Activated naive CD4-positive, alpha-beta T cell treated with anti-CD3 and anti-CD28 coated beads, Interleukin-2, amount 10 ng/mL, durations not matched to agents 7 days and 5 days (primary cell): Measurements from ENCODE around the gene CCS.
A peak's percentile ranks its signal among the peaks of the same experiment; 100 is the strongest.
"Not testable (repeated sequence)": the region's sequence is repeated elsewhere in the genome, so short reads cannot be mapped to it uniquely, and the experiment has no call there.

Experiments
- CTCF ChIA-PET: fragments of 350-600 bp; sonication (Branson Sonifier 250); formaldehyde crosslinking; loops from one replicate; lab custom pipeline; 2021; ENCODE audit warnings: antibody characterized with exemption; lab: Charles Lee
- DNase-seq: peaks from one replicate; pipeline ENCODE4 v3.0.0-alpha.2; 2020
- H3K27ac Mint-ChIP-seq: one replicate; pipeline ENCODE4 v1.8.0; 2021; ENCODE audit warnings: mild to moderate bottlenecking, moderate library complexity, mixed read lengths
- H3K27me3 Mint-ChIP-seq: one replicate; pipeline ENCODE4 v1.8.0; 2021; ENCODE audit warnings: mild to moderate bottlenecking, mixed read lengths
- H3K36me3 Mint-ChIP-seq: one replicate; pipeline ENCODE4 v1.8.0; 2021; ENCODE audit warnings: mixed read lengths
- H3K4me1 Mint-ChIP-seq: one replicate; pipeline ENCODE4 v1.8.0; 2021; ENCODE audit warnings: mixed read lengths
- H3K4me3 Mint-ChIP-seq: one replicate; pipeline ENCODE4 v1.8.0; 2021; ENCODE audit warnings: mild to moderate bottlenecking, moderate library complexity, mixed read lengths
- H3K9me3 Mint-ChIP-seq: one replicate; pipeline ENCODE4 v1.8.0; 2021; ENCODE audit warnings: mixed read lengths

CCS gene

DNA sequence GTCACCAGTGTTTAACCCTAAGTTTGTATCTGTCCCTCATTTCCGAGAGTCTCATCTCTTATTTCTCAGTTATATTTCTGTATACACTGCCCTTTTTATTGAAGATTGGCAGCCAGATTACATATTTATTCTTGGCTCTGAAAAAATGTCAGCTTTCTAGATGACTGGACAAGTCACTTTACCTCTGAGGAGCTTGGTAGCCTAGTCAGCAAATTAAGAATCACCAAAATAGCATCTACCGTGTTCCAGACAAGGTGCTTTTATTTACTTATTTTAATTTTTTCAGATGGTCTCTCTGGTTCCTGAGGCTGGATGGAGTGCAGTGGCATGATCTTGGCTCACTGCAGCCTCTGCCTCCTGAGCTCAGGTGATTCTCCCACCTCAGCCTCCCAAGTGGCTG is 40.0 kb downstream of the CCS start:
- Mint-ChIP-seq H3K27ac (no peak overlapping the region), H3K4me3 (no peak overlapping the region), H3K4me1 (peaks cover 34% of the 10 kb centered on the region), H3K36me3 (peaks cover 51% of the 10 kb centered on the region), H3K9me3 (no peaks in the 10 kb centered on the region), H3K27me3 (no peaks in the 10 kb centered on the region)
- DNase-seq = no peak
- CTCF ChIA-PET = interaction anchor here (1.1 kb wide), 1 partner anchor 24 kb away, joined by 3 read pairs; no protein-coding TSS in a partner anchor

DNA sequence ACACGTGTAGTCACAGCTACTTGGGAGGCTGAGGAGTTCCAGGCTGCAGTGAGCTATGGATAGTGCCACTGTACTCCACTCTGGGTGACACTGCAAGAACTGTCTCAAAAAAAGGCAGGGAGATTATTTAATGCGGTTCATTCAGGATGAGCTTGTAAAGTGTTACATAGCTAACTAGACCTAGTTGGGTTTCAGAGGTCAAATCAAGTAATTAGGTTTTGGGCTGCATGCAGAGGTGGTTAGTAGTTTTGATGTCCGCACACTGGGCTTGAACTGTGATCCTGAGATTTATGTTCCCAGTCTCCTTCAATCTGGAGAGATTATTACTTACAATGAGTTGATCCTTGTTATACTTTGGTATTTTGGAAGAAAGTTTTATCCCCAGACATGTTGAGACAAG is 43.4 kb downstream of the CCS start:
- DNase-seq = no peak
- Mint-ChIP-seq H3K27ac (no peak overlapping the region), H3K36me3 (peaks cover 60% of the 10 kb centered on the region), H3K4me1 (peaks cover 50% of the 10 kb centered on the region), H3K27me3 (no peaks in the 10 kb centered on the region), H3K4me3 (no peak overlapping the region), H3K9me3 (no peaks in the 10 kb centered on the region)
- CTCF ChIA-PET = interaction anchor here (1.3 kb wide), 1 partner anchor 227 kb away, joined by 3 read pairs; no protein-coding TSS in a partner anchor

DNA sequence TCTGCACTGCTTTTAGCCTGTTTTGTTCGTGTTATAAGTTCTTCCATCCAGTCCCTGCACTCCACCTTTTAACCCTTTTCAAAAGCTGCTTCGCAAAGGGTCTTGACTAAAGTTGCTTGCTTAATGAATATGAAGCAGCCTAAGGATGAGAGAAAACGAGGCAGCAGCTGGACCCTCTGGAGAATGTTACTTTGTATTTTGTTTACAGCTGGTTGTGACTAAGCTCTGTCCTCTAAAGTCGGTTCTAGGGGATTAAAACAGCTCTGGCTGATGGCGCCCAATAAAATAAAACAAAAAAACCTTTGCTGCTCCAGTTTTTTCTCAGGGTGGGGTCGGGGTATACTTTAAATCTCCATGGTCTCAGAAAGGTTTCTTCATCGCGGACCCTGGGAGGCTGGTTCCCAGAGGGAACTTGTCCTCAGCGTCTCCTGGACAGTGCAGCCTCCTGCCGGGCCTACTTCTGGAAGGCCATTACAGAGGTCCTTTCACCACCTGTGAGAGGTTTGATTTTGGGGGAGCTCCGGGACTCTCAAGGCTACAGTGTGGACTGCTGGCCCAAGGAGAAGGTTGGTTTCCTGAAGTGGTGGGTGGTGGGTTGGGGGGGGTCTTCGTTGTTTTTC is 44.7 kb downstream of the CCS start:
- Mint-ChIP-seq H3K4me1 (peaks cover 57% of the 10 kb centered on the region), H3K36me3 (peaks cover 62% of the 10 kb centered on the region)

DNA sequence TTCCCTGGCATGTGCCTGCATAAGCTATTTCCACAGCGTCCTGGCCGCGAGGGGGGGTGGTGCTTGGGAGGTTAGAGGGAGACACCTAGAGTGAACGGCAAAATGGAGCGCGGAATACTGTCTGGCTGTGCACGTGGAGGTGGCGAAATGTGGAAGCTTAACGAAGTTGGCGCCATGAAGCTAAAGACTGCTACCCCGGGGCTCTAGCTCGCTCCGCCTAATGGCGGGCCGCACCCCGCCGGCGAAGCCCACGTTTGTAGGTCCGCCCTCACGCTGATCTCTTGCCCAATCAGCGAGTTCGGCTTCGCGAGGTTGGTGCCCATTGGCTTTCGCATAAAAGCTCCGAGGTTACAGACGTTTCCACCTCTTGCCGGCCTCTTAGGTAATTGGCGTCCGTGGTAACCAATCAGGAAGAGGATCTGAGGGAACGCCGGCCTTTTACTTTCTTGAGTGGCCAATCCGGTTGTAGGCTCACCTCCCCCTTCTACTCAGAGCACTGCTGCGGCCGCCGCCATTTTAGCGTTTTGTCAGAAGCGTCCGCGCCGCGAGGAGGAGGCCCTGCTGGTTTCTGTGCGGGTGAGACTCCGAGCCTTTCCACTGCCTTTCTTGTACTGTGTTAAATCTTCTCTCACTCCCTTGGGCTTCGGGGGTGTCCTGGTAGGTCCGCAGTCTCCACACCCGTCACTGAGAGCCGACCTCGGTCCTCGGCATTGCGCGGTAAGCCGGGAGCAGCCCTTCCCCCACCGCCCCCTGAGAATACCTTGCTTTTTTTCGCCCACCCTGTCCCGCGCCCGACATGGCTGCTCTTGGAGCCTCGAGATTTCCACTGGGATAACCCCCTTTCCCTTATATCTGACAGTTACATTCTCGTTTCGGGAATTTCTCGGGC is 45.4 kb downstream of the CCS start, which contains the start of gene RBM4:
Gene RBM4 (plus strand): TSS at position 527 of the 889 bp plus-strand sequence. CDS start 1,009 bp downstream, outside the sequence.
- peak; percentile 98 for DNase-seq
- H3K9me3 Mint-ChIP-seq = no peaks in the 10 kb centered on the region
- CTCF ChIA-PET = interaction anchor here (0.6 to 1.9 kb wide), 12 partner anchors 8 to 608 kb away, joined by 3 to 10 read pairs (median 4); partner anchors contain the start of genes RBM14, RBM4B and ZDHHC24
- H3K27me3 Mint-ChIP-seq = no peaks in the 10 kb centered on the region
- H3K4me1 Mint-ChIP-seq = peaks cover 65% of the 10 kb centered on the region
- H3K27ac Mint-ChIP-seq = peak within 1 kb of the TSS; percentile 96
- peaks cover 67% of the 10 kb centered on the region for H3K36me3 Mint-ChIP-seq
- H3K4me3 Mint-ChIP-seq = peak within 1 kb of the TSS; percentile 94

More for the DNA sequence above, 44.7 kb downstream of the CCS start:
- H3K4me3 Mint-ChIP-seq = peak overlapping the region; percentile 94
- DNase-seq = peak; percentile 21
- no peaks in the 10 kb centered on the region for H3K9me3 Mint-ChIP-seq
- H3K27me3 Mint-ChIP-seq = no peaks in the 10 kb centered on the region
- CTCF ChIA-PET = interaction anchor here (0.7 to 1.9 kb wide), 7 partner anchors 9 to 92 kb away, joined by 3 to 10 read pairs (median 5); partner anchors contain the start of genes RBM14, RBM4B and ZDHHC24
- H3K27ac Mint-ChIP-seq = peak overlapping the region; percentile 96

DNA sequence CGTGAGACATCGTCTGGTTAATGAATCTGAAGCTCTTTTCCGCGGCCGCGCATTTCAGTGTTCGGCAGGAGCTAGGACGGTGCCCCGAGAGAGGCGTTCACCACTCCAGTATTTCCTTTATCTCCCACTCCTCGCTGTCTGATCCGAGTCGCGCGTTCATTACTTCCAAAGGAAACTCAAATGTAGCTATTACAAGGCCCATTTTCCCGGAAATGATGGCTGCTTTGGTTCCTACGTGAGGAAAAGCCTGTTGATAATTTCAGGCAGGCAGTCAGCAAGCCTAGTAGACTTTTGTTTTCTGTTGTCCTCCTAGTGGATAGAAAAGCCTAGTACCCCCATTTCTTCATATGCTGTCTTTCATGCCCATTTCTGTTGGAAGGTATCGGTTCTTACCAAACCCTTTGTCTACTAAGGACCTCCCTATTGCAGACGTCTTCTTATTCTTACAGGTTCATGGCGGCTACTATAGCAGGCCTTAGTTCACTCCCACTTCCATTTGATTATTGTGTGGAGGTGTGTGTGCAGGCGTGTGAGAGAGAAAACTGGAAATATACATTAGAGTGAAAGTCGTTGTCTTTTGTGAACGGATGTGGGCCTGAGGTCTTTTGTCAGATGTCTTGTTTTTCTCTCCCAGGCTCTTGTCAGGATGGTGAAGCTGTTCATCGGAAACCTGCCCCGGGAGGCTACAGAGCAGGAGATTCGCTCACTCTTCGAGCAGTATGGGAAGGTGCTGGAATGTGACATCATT is 46.3 kb downstream of the CCS start:
- peaks cover 72% of the 10 kb centered on the region for H3K36me3 Mint-ChIP-seq
- DNase-seq = peak; percentile 51
- peak overlapping the region; percentile 96 for H3K27ac Mint-ChIP-seq

DNA sequence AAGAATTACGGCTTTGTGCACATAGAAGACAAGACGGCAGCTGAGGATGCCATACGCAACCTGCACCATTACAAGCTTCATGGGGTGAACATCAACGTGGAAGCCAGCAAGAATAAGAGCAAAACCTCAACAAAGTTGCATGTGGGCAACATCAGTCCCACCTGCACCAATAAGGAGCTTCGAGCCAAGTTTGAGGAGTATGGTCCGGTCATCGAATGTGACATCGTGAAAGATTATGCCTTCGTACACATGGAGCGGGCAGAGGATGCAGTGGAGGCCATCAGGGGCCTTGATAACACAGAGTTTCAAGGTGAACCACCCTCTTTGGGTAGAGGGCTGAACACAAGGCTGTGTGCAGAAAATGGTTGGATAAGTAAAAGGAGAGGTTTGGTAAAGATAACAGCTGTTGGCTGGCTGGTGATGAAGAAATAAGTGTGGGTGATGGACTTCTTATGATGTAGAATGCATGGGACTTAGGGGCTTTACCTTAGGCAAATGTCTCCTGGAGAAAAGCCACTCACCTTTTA is 46.9 kb downstream of the CCS start:
- peak overlapping the region; percentile 96 for H3K27ac Mint-ChIP-seq
- H3K36me3 Mint-ChIP-seq = peaks cover 72% of the 10 kb centered on the region
- not testable (repeated sequence) for DNase-seq, H3K9me3 Mint-ChIP-seq, H3K27me3 Mint-ChIP-seq
- H3K4me3 Mint-ChIP-seq = peak overlapping the region; percentile 94
- peaks cover 76% of the 10 kb centered on the region for H3K4me1 Mint-ChIP-seq
- CTCF ChIA-PET = interaction anchor here (1.3 to 1.6 kb wide), 2 partner anchors 9 to 39 kb away, joined by 4 to 6 read pairs; no protein-coding TSS in a partner anchor

More for the DNA sequence above, 46.3 kb downstream of the CCS start:
- CTCF ChIA-PET = interaction anchor here (0.9 to 1.3 kb wide), 4 partner anchors 8 to 199 kb away, joined by 3 to 7 read pairs (median 4); no protein-coding TSS in a partner anchor
- no peaks in the 10 kb centered on the region for H3K27me3 Mint-ChIP-seq
- H3K9me3 Mint-ChIP-seq = no peaks in the 10 kb centered on the region
- H3K4me3 Mint-ChIP-seq = peak overlapping the region; percentile 94
- H3K4me1 Mint-ChIP-seq = peaks cover 72% of the 10 kb centered on the region

DNA sequence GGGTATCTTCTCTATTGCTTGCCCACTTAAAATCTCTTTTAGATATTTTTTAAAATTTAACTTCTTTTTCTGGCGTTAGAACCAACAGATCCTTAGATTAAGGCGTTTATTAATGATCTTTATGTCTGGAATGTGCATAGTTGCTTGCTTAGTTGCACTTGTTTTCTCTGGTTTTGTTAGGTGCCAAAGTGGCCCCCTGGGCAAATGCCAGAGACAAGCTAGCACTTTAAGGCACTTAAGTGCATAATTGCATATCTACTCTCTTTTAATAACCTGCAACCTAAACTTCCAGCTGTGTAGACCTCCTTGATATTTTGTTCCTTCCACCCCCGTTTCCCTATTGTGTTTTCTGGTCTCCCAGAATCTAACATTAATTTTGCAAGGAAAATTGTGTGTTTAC is 48.8 kb downstream of the CCS start:
- H3K27ac Mint-ChIP-seq = no peak overlapping the region
- no peak for DNase-seq
- peak overlapping the region; percentile 62 for H3K4me3 Mint-ChIP-seq
- peaks cover 90% of the 10 kb centered on the region for H3K36me3 Mint-ChIP-seq
- no peaks in the 10 kb centered on the region for H3K27me3 Mint-ChIP-seq
- H3K9me3 Mint-ChIP-seq = no peaks in the 10 kb centered on the region
- CTCF ChIA-PET = interaction anchor here (0.9 kb wide), 1 partner anchor 37 kb away, joined by 3 read pairs; no protein-coding TSS in a partner anchor
- peaks cover 87% of the 10 kb centered on the region for H3K4me1 Mint-ChIP-seq

DNA sequence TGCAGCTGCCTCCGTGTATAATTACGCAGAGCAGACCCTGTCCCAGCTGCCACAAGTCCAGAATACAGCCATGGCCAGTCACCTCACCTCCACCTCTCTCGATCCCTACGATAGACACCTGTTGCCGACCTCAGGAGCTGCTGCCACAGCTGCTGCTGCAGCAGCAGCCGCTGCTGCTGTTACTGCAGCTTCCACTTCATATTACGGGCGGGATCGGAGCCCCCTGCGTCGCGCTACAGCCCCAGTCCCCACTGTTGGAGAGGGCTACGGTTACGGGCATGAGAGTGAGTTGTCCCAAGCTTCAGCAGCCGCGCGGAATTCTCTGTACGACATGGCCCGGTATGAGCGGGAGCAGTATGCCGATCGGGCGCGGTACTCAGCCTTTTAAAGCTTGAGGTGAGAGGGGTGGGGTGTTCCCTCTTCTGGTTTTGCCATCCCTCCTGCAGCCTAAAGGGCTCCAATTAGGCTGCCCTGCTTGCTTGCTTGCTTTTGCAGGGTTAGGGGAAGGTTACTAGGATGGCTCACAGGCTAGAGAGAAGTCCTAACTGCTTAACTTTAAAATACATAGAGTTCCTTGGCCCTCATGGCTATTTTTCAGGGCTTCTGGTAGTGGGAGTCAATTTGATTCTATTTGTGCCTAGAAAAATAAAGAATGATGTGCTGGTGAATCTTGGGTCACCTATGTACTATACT is 50.9 kb downstream of the CCS start:
- H3K27ac Mint-ChIP-seq = no peak overlapping the region
- CTCF ChIA-PET = interaction anchor here (2.0 kb wide), 1 partner anchor 34 kb away, joined by 6 read pairs; the partner anchor contains the start of gene RBM4B
- H3K27me3 Mint-ChIP-seq = no peaks in the 10 kb centered on the region
- no peaks in the 10 kb centered on the region for H3K9me3 Mint-ChIP-seq
- no peak overlapping the region for H3K4me3 Mint-ChIP-seq
- DNase-seq = no peak
- H3K4me1 Mint-ChIP-seq = peaks cover 80% of the 10 kb centered on the region
- H3K36me3 Mint-ChIP-seq = peaks cover 86% of the 10 kb centered on the region

DNA sequence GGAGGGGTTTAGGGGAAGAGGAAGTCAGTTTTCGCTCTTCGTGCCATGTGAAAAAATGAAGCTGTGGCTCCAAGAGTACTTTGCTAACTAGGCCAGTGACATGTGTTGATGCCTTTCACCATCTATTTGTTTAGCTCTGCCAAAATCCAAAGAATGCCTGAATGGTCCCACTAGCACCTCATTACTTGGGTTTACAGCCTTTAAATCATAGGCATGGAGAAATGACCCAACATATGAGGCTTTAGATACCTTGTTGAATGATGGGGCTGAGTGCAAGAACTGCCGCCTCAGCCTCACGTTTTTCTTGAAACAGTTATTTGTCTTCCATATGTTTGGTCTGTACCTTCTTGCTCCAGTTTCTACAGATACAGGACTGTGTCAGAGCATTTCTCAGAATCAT is 53.8 kb downstream of the CCS start:
- H3K36me3 Mint-ChIP-seq = peaks cover 80% of the 10 kb centered on the region
- CTCF ChIA-PET = no interaction called here
- H3K9me3 Mint-ChIP-seq = no peaks in the 10 kb centered on the region
- H3K4me3 Mint-ChIP-seq = no peak overlapping the region
- peaks cover 55% of the 10 kb centered on the region for H3K4me1 Mint-ChIP-seq
- DNase-seq = no peak
- no peaks in the 10 kb centered on the region for H3K27me3 Mint-ChIP-seq
- no peak overlapping the region for H3K27ac Mint-ChIP-seq

DNA sequence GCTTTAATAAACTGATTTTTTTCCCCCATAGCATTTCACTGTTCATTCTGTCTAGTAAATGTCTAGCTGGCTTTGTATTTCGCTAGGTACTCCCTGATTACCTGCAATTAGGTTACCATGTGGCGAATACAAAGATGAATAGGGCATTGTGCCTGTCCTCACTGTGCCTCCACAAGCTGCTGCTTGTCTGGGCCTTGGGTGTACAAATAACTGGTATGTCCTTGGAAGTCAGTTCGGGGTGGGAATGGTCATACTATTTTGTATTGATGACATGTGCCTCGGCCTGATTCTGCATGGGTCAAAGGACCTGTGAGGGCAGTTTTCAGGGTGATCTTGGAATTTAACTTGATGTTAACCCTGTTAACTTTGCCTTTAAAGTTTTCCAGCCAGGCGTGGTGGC is 56.9 kb downstream of the CCS start:
- Mint-ChIP-seq H3K4me3 (no peak overlapping the region), H3K36me3 (peaks cover 62% of the 10 kb centered on the region), H3K27me3 (no peaks in the 10 kb centered on the region), H3K9me3 (no peaks in the 10 kb centered on the region), H3K27ac (no peak overlapping the region), H3K4me1 (peaks cover 27% of the 10 kb centered on the region)
- CTCF ChIA-PET = interaction anchor here (1.8 kb wide), 1 partner anchor 33 kb away, joined by 4 read pairs; no protein-coding TSS in a partner anchor
- no peak for DNase-seq

DNA sequence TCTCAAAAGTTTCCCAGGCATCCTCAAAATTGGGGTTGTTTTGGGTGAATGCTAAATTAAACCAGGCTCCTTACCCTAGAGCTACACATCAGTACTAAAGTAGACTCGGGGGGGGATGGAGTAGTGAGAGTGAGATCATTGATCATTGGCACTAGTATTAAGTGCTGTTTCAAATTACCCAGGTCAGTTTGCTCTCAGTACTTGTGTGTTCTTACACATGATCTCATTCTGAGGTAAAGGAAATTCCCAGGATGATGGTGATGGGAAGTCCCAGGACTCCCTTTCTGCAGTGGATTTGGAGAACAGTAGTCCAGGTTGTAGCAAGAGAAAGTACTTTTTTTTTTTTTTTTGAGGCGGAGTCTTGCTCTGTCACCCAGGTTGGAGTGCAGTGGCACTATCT is 58.0 kb downstream of the CCS start:
- H3K27me3 Mint-ChIP-seq = no peaks in the 10 kb centered on the region
- no peak for DNase-seq
- no peak overlapping the region for H3K4me3 Mint-ChIP-seq
- H3K4me1 Mint-ChIP-seq = peaks cover 18% of the 10 kb centered on the region
- H3K9me3 Mint-ChIP-seq = no peaks in the 10 kb centered on the region
- CTCF ChIA-PET = interaction anchor here (1.8 kb wide), 1 partner anchor 34 kb away, joined by 4 read pairs; no protein-coding TSS in a partner anchor
- H3K36me3 Mint-ChIP-seq = peaks cover 56% of the 10 kb centered on the region
- no peak overlapping the region for H3K27ac Mint-ChIP-seq

DNA sequence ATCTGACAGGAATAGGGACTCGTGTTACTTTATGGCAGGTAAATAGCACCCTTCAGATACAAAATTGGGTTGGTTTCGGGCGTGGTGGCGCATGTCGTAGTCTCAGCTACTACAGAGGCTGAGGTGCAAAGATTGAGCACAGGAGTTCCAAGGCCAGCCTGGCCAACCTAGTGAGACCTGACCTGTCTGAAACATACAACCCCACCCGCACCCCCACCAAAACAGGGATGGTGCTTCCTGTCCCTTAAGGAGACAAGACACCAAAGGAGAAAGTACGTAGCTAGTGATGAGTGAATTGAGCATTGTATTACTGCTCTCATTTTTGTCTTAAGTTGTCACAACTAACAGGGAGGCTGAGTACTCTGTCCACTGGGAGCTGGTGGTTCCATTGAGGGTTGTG is 59.7 kb downstream of the CCS start:
- peaks cover 5% of the 10 kb centered on the region for H3K4me1 Mint-ChIP-seq
- H3K4me3 Mint-ChIP-seq = no peak overlapping the region
- CTCF ChIA-PET = no interaction called here
- peak overlapping the region; percentile 21 for H3K27ac Mint-ChIP-seq
- no peaks in the 10 kb centered on the region for H3K9me3 Mint-ChIP-seq
- peaks cover 47% of the 10 kb centered on the region for H3K36me3 Mint-ChIP-seq
- DNase-seq = no peak
- no peaks in the 10 kb centered on the region for H3K27me3 Mint-ChIP-seq

DNA sequence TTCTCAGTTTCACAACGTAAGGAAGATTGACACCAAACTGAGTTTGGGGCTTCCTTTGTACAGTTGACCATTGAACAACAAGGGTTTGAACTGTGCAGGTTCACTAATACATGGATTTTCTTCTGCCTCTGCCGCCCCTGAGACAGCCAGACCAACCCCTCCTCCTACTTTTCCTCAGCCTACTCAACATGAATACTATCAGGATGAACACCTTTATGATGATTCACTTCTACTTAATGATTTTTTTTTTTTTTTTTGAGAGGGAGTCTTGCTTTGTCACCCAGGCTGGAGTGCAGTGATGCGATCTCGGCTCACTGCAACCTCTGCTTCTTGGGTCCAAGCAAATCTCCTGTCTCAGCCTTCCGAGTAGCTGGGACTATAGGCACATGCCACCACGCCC is 60.1 kb downstream of the CCS start:
- Mint-ChIP-seq H3K27ac (peak overlapping the region; percentile 21), H3K36me3 (peaks cover 46% of the 10 kb centered on the region), H3K27me3 (no peaks in the 10 kb centered on the region), H3K4me1 (peaks cover 5% of the 10 kb centered on the region), H3K9me3 (no peaks in the 10 kb centered on the region), H3K4me3 (no peak overlapping the region)
- DNase-seq = no peak
- CTCF ChIA-PET = no interaction called here
